Uterus (tissue), 4 donors: Measurements from ENCODE around the gene RIMKLB. TPM values are rescaled to one million over a fixed set of nuclear protein-coding genes. Genes with fewer than 3 reads are reported as not detected.

Experiments used
- total RNA-seq, 4 donors: library from RNA; depleted of rRNA in 3 of 4; stranded (reverse); fragments of >200 nt in 3 of 4; gene quantifications; one replicate each; pipeline versions ENCODE4 v1.1.0 to v1.2.4, GENCODE V29; 2014 to 2023
- donor health status: DM: yes; HTN: yes; CAD: no.

Gene RIMKLB
- total RNA-seq, 4 donors from 2014 or later, result 25.6 to 155 (median 93.4) TPM

Other genes with a start within 250 kb of the RIMKLB start
- gene CLEC6A, start 242.0 kb upstream of the RIMKLB start, total RNA-seq, result not detected
- under 1 TPM in 1 of 4 donors, not detected in 3; 0.30 TPM for gene CLEC4D, start 184.5 kb upstream of the RIMKLB start, total RNA-seq
- gene CLEC4E, start 157.1 kb upstream of the RIMKLB start, total RNA-seq, result 10 to 100 TPM in 1 of 4 donors, not detected in 3; 11.2 TPM
- gene AICDA, start 85.1 kb upstream of the RIMKLB start, total RNA-seq, result under 1 TPM in 1 of 4 donors, not detected in 3; 0.41 TPM
- gene MFAP5, start 35.2 kb upstream of the RIMKLB start, total RNA-seq, result 100 to 1,000 TPM in 3 of 4 donors, 10 to 100 TPM in 1; 36.8 to 259 (median 151) TPM
- gene A2ML1, start 124.6 kb downstream of the RIMKLB start, total RNA-seq, result 1 to 10 TPM in 2 of 4 donors, not detected in 2; 1.0 to 1.5 TPM
- gene PHC1, start 216.5 kb downstream of the RIMKLB start, total RNA-seq, result 10 to 100 TPM; 27.7 to 82.0 (median 53.7) TPM